GM23338 (cell line): ENCODE data around the gene SBDS. TPM values are rescaled to one million over a fixed set of nuclear protein-coding genes. Genes with fewer than 3 reads are reported as not detected.
"Not testable (repeated sequence)": the region's sequence is repeated elsewhere in the genome, so short reads cannot be mapped to it uniquely, and the experiment has no call there.

ENCODE experiments used
- ATAC-seq: fragments of 200-7000 bp; cut with Tn5 transposase; 3 replicates; pipeline ENCODE4 v1.9.1; 2020
- DNase-seq: peaks from one replicate; pipeline ENCODE4 v3.0.0-alpha.2; 2015; ENCODE audit warnings: low spot score
- H2AFZ ChIP-seq: fragments of 200-600 bp; sonication (generic); 2 replicates; pipeline ENCODE4 v1.8.0; 2016; ENCODE audit warnings: antibody characterized with exemption, mild to moderate bottlenecking, moderate library complexity
- H3F3A ChIP-seq: fragments of 200-600 bp; sonication (generic); replicated peaks from 2 replicates; pipeline ENCODE4 v1.8.0; 2017; ENCODE audit warnings: antibody characterized with exemption, mixed run types, low read depth
- H3K27ac ChIP-seq: fragments of 200-600 bp; sonication (generic); 2 replicates; pipeline ENCODE4 v1.6.1; 2016; ENCODE audit warnings: low read depth
- H3K27me3 ChIP-seq: fragments of 200-600 bp; sonication (generic); 2 replicates; pipeline ENCODE4 v1.8.0; 2016; ENCODE audit warnings: mild to moderate bottlenecking, mixed run types, moderate library complexity; ENCODE audit not compliant: insufficient read depth
- H3K36me3 ChIP-seq: fragments of 200-600 bp; sonication (generic); 2 replicates; pipeline ENCODE4 v1.8.0; 2016; ENCODE audit warnings: mild to moderate bottlenecking; ENCODE audit not compliant: insufficient read depth
- H3K4me1 ChIP-seq: fragments of 200-600 bp; sonication (generic); 2 replicates; pipeline ENCODE4 v1.8.0; 2016; ENCODE audit warnings: mild to moderate bottlenecking, moderate library complexity; ENCODE audit not compliant: insufficient read depth
- H3K4me2 ChIP-seq: fragments of 200-600 bp; sonication (generic); 2 replicates; pipeline ENCODE4 v1.7.1; 2017; ENCODE audit warnings: mixed run types
- H3K4me3 ChIP-seq: fragments of 200-600 bp; sonication (generic); 2 replicates; pipeline ENCODE4 v1.6.1; 2016; ENCODE audit warnings: mixed run types
- H3K79me2 ChIP-seq: fragments of 200-600 bp; sonication (generic); replicated peaks from 2 replicates; pipeline ENCODE4 v1.8.0; 2017; ENCODE audit warnings: mild to moderate bottlenecking; ENCODE audit not compliant: insufficient read depth
- H3K9me2 ChIP-seq: fragments of 200-600 bp; sonication (generic); 2 replicates; pipeline ENCODE4 v1.8.0; 2017; ENCODE audit not compliant: insufficient read depth
- H4K20me1 ChIP-seq: fragments of 200-600 bp; sonication (generic); replicated peaks from 2 replicates; pipeline ENCODE4 v1.8.0; 2017; ENCODE audit warnings: mild to moderate bottlenecking; ENCODE audit not compliant: insufficient read depth
- H3K27ac Mint-ChIP-seq: 2 replicates; pipeline ENCODE4 v1.8.0; 2020; ENCODE audit warnings: inconsistent platforms, mild to moderate bottlenecking, moderate library complexity, mixed read lengths
- H3K27me3 Mint-ChIP-seq: 3 replicates; pipeline ENCODE4 v1.8.0; 2022; ENCODE audit warnings: low read depth, mild to moderate bottlenecking, moderate library complexity, mixed read lengths, inconsistent platforms; ENCODE audit not compliant: insufficient read depth, poor library complexity
- H3K36me3 Mint-ChIP-seq: 3 replicates; pipeline ENCODE4 v1.8.0; 2021; ENCODE audit warnings: low read depth, mild to moderate bottlenecking, inconsistent platforms, moderate library complexity, mixed read lengths
- H3K4me1 Mint-ChIP-seq: 3 replicates; pipeline ENCODE4 v1.8.0; 2020; ENCODE audit warnings: mild to moderate bottlenecking, inconsistent platforms, mixed read lengths
- H3K4me3 Mint-ChIP-seq: 3 replicates; pipeline ENCODE4 v1.8.0; 2021; ENCODE audit warnings: moderate library complexity, mild to moderate bottlenecking, inconsistent platforms, mixed read lengths
- H3K9me3 Mint-ChIP-seq: 3 replicates; pipeline ENCODE4 v1.8.0; 2020; ENCODE audit warnings: moderate library complexity, mild to moderate bottlenecking, inconsistent platforms, mixed read lengths
- CREB1 ChIP-seq: fragments of 250-450 bp; sonication (Bioruptor Pico); IDR thresholded peaks from 2 replicates; pipeline ENCODE4 v1.5.0; 2020; ENCODE audit warnings: low read depth, mild to moderate bottlenecking, moderate library complexity
- CTCF ChIP-seq, 2 experiments: fragments of 200-600 bp in 1 of 2; sonication (generic) in 1 of 2; conservative IDR thresholded peaks; 2 replicates each; pipeline versions ENCODE4 v1.5.1 to v1.6.1; 2016 to 2017; ENCODE audit warnings: antibody characterized with exemption in 2 of 2, low read depth in 2 of 2, mild to moderate bottlenecking in 2 of 2, moderate library complexity in 1 of 2
- POLR2AphosphoS5 ChIP-seq: IDR thresholded peaks from 2 replicates; pipeline ENCODE4 v1.6.1; 2016; ENCODE audit warnings: antibody characterized with exemption, low read depth
- polyA plus RNA-seq: library from polyadenylated mRNA; unstranded; fragments of >200 nt; fragmentation: Nextera tagmentation; extraction: Ambion mirVana; gene quantifications from 2 replicates; pipeline ENCODE4 v1.2.1, GENCODE V29; 2016
- total RNA-seq: library from RNA; depleted of rRNA; stranded (reverse); fragments of >200 nt; shearing (Covaris generic); gene quantifications from 2 replicates; pipeline ENCODE4 v1.2.3, GENCODE V29; 2014

Gene SBDS
- total and polyA plus RNA-seq, 2 experiments from 2014 or later: 20.5 to 34.4 TPM

GRCh38 chr7:67000601-67001258 lies 5.3 kb upstream of the SBDS start:
- not testable (repeated sequence) for H4K20me1 ChIP-seq, H3K9me3 Mint-ChIP-seq, H3K27me3 ChIP-seq, H3K4me1 Mint-ChIP-seq, H3K36me3 ChIP-seq, H3K27me3 Mint-ChIP-seq, H3K9me2 ChIP-seq, H2AFZ ChIP-seq, H3K4me1 ChIP-seq, H3K4me2 ChIP-seq, H3K27ac ChIP-seq, H3K27ac Mint-ChIP-seq, H3F3A ChIP-seq, DNase-seq, ATAC-seq, H3K4me3 Mint-ChIP-seq, H3K4me3 ChIP-seq
- peaks cover 34% of the 10 kb centered on the region for H3K79me2 ChIP-seq
- peaks cover 27% of the 10 kb centered on the region for H3K36me3 Mint-ChIP-seq
- TF ChIP-seq CTCF (conservative IDR thresholded peaks at IDR 0.05; ENCODE audit: low read depth in 2 of 2): peak; percentile 22 to 34; a peak in 2 of 4 replicates

- ATAC-seq (peak; percentile 95), DNase-seq (peak; percentile 98)
- H3K4me1 ChIP-seq, H4K20me1 ChIP-seq, H3K9me2 ChIP-seq, H3K27me3 Mint-ChIP-seq, H3K36me3 ChIP-seq, H3K4me1 Mint-ChIP-seq, H3K9me3 Mint-ChIP-seq, H3K27me3 ChIP-seq, H3F3A ChIP-seq: not testable (repeated sequence)
- Mint-ChIP-seq H3K36me3 (peaks cover 24% of the 10 kb centered on the region), H3K4me3 (peak within 1 kb of the TSS; percentile 91), H3K27ac (peak within 1 kb of the TSS; percentile 98)
- peak within 1 kb of the TSS; percentile 89 for H3K27ac ChIP-seq
- H2AFZ ChIP-seq: peak within 1 kb of the TSS; percentile 79
- H3K79me2 ChIP-seq: peaks cover 22% of the 10 kb centered on the region
- peak within 1 kb of the TSS; percentile 95 for H3K4me2 ChIP-seq
- TF ChIP-seq POLR2AphosphoS5 (peak; percentile 79), CREB1 (CRISPR knock-in tag) (peak; percentile 56)
- H3K4me3 ChIP-seq: peak within 1 kb of the TSS; percentile 95
Observed at GRCh38 chr7:66996444-66997191, 1.2 kb upstream of the SBDS start, which contains the start of gene TYW1. TSS of gene TYW1 (plus strand) at chr7:66996833. CDS start at chr7:66996979, 146 bp downstream.

GRCh38 chr7:66994691-66995049 lies 716 bp downstream of the SBDS start:
- H3K27me3 ChIP-seq, H4K20me1 ChIP-seq, H3K4me1 ChIP-seq, H3F3A ChIP-seq, H3K9me2 ChIP-seq, H3K36me3 ChIP-seq, H3K4me1 Mint-ChIP-seq, H2AFZ ChIP-seq, H3K9me3 Mint-ChIP-seq, H3K27me3 Mint-ChIP-seq: not testable (repeated sequence)
- Histone ChIP-seq H3K4me3 (peak overlapping the region; percentile 66), H3K79me2 (peaks cover 20% of the 10 kb centered on the region), H3K27ac (peak overlapping the region; percentile 85; the same call in 1 of the 2 replicates), H3K4me2 (peak overlapping the region; percentile 74)
- peak overlapping the region; percentile 91 for H3K4me3 Mint-ChIP-seq
- H3K27ac Mint-ChIP-seq: peak overlapping the region; percentile 95
- peak; percentile 25 for DNase-seq
- TF ChIP-seq CTCF (conservative IDR thresholded peaks at IDR 0.05; ENCODE audit: low read depth in 2 of 2): peak; percentile 30 to 39; a peak in 2 of 4 replicates
- peak; percentile 37; the same call in 1 of the 2 replicates for TF ChIP-seq CREB1 (CRISPR knock-in tag)
- peaks cover 34% of the 10 kb centered on the region for H3K36me3 Mint-ChIP-seq
- peak; percentile 35 for ATAC-seq

- not testable (repeated sequence) for H3K4me1 ChIP-seq, ATAC-seq, DNase-seq, H3K27ac ChIP-seq, H3K36me3 ChIP-seq, H2AFZ ChIP-seq, H3K9me2 ChIP-seq, H3K9me3 Mint-ChIP-seq, H4K20me1 ChIP-seq, H3K4me1 Mint-ChIP-seq, H3K27me3 Mint-ChIP-seq, H3F3A ChIP-seq, H3K27me3 ChIP-seq
- H3K36me3 Mint-ChIP-seq: peaks cover 30% of the 10 kb centered on the region
- H3K27ac Mint-ChIP-seq: 0 out of 2 replicates have a peak overlapping the region, but pooled peaks have one; percentile 23
- H3K4me3 ChIP-seq: peak overlapping the region; percentile 66
- peaks cover 20% of the 10 kb centered on the region for H3K79me2 ChIP-seq
- peak overlapping the region; percentile 91 for H3K4me3 Mint-ChIP-seq
- peak overlapping the region; percentile 74 for H3K4me2 ChIP-seq
Observed at GRCh38 chr7:66994051-66994450, 1.3 kb downstream of the SBDS start.

- H3K4me2 ChIP-seq, DNase-seq, H3K4me1 ChIP-seq, H3K27me3 ChIP-seq, H3K27me3 Mint-ChIP-seq, H3K4me1 Mint-ChIP-seq, H3K79me2 ChIP-seq, H3K4me3 Mint-ChIP-seq, H3K9me2 ChIP-seq, H3K27ac Mint-ChIP-seq, H3K4me3 ChIP-seq, H3K9me3 Mint-ChIP-seq, H2AFZ ChIP-seq, H3F3A ChIP-seq, H4K20me1 ChIP-seq, H3K36me3 ChIP-seq, H3K27ac ChIP-seq, ATAC-seq: not testable (repeated sequence)
- peaks cover 36% of the 10 kb centered on the region; the same call in 2 of the 3 replicates for H3K36me3 Mint-ChIP-seq
Observed at GRCh38 chr7:66989552-66989951, 5.8 kb downstream of the SBDS start.
